Stimulated activated CD8-positive, alpha-beta memory T cell treated with anti-CD3 and anti-CD28 coated beads, Interleukin-15, amount 100 ng/mL, for 1 hour (primary cell): Measurements from ENCODE around the gene C11orf42.
"Not testable (repeated sequence)": the region's sequence is repeated elsewhere in the genome, so short reads cannot be mapped to it uniquely, and the experiment has no call there.

ENCODE experiments used
- DNase-seq: peaks from one replicate; pipeline ENCODE4 v3.0.0-alpha.2; 2020; ENCODE audit warnings: low read depth

The C11orf42 gene

DNA sequence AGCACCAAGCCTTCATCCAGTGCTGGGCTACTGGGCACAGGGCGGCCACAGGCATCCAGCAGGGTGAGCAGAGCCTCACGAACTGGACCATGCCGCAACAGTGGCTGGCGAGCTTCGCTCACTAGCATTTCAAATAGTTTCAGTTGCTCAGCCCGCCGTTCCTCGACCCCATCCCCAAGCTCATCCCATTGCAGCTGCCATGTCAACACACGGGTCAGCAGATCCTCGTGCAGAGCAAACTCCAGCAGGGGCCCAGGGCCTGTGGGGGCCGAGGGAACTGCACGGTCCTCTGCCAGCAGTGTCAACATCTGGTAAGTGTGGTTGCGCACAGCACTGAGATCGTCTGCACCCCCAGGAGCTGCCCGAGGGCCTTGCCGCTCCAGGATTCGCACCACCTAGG is 18.5 kb downstream of the C11orf42 start:
- DNase-seq, result no peak

DNA sequence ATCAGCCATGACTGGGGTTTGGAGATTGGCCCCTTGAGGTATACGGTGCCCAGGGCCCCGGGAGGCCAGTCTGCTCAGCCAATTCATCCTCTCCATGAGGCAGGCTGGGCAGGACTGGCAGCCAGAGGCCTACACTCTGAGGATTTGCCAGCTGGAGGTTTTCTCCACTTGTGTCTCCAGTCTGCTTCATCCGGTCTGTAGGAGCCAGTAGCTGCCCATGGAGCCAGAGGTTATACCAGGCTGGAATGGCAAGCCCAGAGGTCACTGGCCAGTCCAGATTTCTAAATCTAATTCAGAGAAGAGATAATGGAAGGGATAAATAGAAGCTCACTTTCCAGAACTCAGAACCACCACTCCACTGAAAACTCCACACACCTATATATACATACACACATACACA is 19.1 kb downstream of the C11orf42 start:
- DNase-seq, result no peak

DNA sequence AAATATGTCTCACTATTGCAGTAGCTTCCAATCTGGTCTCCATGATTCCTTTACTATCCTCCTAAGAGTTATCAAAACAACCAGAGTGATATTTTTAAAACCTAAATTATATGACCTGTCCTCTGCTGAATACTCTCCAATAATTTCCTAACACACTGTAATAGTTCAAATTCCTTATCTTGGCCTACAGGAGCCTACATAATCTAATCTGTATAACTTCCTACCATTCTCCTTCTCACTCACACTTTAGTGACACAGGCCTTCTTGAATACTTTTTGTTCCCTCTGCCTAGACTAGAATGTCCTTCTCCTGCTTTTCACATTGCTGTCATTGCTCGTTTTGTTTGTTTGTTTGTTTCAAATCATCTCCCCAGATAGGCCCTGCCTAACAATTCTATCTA is 19.7 kb downstream of the C11orf42 start:
- DNase-seq, result no peak

DNA sequence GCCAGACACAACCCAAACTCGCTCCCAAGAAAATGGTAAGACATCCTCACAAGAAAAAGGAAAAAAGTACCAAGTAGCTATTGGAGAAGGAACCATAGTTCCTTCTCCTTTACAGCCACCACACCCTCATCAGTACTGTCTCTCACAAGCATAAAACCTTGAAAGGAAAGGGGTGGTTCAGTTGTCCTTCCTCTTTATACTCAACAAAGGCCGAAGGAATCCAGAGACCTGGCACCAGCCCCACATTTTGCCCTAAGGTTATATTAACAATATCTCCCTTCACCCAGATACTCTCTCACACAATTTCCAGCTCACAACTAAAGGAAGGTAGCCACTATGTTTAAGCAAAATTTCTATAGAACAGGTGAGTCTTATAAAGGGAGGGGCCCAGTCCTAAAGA is 20.5 kb downstream of the C11orf42 start:
- no peak for DNase-seq

DNA sequence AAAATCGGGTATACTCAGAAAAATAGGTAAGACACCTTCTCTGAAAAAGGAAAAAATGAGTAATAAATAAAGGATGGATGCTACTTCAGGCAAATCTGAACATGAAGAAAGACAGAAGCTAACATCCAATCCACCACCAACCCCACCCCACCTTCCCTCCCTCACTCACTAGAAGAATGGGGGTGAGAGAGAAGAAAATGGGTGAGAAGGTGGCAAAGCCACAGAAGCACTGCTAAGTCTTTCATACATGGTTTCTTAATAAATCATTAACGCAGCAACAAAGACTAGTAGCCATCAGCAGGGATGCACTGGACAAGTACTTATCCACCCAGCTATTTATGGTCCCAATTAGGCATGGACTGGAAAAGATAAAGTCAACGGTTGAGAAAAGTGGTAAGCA is 23.2 kb downstream of the C11orf42 start:
- DNase-seq, result no peak

DNA sequence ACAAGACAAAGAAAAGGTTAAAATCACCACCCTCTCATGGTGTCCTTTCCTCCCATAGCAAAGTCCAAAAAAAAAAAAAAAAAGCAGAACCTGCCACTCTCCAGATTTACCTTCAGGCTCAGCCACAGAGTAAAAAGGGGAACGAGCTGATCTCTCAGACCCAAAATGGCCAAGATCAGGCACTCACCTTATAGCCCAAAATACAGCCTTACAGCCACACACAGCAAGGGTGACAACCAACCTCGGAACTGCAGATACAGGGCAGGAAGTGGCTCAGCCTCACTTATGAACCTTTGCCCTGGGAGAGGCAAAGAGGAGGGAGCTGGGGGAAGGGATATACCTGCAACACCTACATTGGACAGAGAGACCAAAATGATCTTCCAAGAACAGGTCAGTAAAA is 24.6 kb downstream of the C11orf42 start:
- DNase-seq, result no peak

DNA sequence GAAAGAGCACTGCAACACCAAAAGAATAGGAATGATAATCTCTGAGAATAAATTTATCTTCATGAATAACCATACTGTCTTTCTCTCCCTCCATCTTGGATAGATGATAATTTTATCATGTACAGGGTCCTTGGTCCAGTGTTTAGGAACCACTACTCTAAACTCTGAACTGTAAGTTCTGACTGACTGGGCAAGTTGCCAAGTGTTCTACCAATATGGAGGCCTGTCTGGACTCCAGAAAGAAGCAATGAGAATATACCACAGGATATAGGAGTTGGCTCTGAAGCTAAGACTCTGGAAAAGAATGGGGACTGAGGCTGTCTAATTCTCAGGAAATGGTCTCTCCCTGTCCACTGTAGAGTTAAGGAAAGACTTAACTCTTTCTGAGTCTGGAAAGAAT is 27.5 kb downstream of the C11orf42 start:
- no peak for DNase-seq

DNA sequence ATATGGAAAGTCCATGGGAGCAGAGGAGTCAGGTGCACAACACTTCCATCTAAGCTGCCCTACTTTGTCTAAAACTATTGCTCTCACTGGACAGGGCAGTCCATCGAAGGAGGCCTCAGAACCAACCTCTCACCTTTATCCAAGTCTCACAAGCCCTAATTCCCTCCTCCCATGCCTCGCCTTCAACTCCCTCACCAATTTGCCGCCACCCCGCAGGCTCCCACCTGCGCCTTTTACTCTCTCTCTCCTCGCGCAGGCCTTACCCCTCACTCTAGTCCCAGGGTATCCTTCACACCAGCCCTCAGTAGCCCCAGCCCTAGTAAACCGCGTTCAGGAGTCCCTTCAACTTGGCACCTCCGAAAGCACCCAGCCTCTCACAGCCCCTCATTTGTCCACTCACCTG is 28.6 kb downstream of the C11orf42 start:
- no peak for DNase-seq

DNA sequence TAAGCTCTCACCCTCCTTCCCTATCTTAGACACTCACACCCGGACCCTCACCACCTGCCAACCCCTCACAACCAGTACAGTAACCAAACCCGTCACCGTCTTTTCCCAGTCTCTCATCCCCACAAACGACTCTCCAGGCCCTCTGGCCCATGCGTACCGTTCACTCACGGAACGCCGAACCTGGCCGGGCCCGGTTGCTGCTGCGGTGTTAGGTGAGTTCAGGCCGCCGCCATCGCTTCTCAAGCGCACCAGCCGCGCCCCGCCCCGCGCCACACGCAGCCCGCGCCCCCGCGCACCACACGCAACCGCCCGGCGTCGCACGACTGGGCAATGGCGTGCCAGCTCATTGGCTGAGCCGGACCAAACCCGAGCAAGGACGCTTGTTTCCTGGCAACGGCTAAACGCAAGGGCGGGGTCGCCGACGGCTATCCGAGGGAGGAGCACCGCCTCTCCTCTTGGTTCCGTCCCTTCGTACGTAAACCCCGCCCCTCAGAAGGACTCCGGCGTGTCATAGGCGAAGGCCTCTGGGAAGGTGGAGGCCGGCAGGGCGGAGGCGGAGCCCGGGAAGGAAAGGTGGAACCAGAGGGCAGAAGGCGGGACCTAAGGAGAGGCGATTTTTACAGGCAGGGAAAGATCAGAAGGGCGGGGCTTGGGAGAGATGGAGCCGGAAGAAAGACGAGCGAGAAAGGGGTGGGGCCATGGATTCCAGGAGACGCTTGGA is 29.2 kb downstream of the C11orf42 start, which contains the start of gene FHIP1B:
Gene FHIP1B, minus strand, starts transcription at position 250 of the 721 bp plus-strand sequence. CDS start 10,120 bp downstream, outside the sequence.
- DNase-seq, result peak; percentile 97

DNA sequence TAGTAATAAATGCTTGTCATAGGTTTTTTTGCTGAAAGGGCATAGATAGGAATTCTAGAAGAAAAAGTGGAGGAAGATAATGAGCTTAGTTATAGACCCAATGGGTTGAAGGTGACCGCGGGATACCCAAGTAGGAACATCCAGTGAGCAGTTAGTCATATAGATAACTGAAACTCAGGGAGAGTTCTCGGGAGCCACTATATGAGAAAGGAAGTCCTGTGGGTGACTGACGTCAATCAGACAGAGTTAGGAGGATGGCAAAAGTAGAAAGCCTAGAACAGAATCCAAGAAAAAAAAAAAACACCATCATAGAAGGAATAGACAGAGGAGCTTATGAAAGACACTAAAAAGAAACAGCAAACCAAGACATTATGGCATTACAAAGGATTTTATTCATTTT is 31.9 kb downstream of the C11orf42 start:
- DNase-seq, result no peak

DNA sequence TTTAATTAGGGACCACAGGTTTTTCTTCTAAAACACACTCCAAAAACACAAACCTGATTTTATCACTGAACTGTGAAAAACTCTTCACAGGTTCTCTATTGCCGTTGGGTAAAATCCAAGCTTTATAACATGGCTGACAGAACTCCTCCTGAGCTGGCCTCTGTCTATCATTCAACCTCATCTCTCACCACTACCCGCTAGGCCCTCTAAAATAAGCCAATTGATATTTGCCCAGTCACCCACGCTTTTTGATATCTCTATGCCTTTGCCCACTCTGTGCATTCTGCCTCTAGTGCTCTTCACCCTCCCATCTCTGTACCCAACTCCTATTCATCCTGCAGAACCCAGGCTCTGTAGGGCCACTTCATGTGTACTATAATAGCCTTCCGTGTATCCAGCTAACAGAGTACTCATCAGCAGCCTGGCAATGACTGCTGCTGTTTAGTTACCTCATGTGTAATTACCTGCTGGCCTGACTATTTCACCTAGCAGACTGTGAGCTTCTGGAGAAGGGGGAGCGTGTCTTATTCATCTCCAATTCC is 32.5 kb downstream of the C11orf42 start:
- DNase-seq, result no peak

DNA sequence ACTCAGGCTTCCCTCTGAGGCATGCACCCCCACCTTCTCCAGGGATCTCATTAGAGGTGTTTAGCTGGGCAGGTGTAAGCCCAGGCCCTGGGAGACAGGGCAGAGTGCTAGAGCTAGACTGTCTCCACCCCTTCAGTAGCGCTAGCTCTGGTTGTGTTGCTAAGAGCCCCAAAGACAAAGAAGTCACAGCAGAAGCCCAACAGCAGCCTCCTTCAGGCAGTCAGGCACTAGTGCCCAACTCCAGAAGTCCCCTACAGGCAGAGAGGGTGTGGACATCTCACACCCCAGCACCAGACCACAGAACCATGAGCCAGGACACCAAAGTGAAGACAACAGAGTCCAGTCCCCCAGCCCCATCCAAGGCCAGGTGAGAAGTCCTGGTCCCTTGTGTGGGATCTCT is 33.5 kb downstream of the C11orf42 start, which contains the start of gene CNGA4:
Gene CNGA4, plus strand, starts transcription at position 188 of the 400 bp plus-strand sequence. Its CDS starts 118 bp downstream, at position 306.
- no peak for DNase-seq

DNA sequence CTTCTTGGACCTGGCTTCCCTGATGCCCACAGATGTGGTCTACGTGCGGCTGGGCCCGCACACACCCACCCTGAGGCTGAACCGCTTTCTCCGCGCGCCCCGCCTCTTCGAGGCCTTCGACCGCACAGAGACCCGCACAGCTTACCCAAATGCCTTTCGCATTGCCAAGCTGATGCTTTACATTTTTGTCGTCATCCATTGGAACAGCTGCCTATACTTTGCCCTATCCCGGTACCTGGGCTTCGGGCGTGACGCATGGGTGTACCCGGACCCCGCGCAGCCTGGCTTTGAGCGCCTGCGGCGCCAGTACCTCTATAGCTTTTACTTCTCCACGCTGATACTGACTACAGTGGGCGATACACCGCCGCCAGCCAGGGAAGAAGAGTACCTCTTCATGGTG is 34.8 kb downstream of the C11orf42 start:
- no peak for DNase-seq

DNA sequence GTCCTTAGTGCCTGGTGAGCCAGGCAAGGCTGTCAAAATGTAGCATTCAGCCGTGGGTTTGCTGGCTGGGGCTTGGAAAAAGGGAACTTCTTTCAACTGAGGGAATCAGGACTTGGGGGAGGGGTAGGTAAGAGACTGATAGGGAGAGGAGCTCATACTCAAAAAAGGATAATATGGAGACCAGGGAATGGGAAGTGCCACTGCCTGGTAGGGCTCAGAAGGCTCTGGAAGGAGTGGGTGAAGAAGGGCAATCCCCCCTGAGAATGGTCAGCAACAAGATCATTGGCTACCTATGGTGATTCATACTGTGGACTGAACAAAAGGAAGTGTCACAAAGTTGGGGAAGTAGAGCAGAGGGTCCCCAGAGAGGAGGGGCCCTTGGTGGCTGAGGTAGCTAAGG is 35.4 kb downstream of the C11orf42 start:
- no peak for DNase-seq

DNA sequence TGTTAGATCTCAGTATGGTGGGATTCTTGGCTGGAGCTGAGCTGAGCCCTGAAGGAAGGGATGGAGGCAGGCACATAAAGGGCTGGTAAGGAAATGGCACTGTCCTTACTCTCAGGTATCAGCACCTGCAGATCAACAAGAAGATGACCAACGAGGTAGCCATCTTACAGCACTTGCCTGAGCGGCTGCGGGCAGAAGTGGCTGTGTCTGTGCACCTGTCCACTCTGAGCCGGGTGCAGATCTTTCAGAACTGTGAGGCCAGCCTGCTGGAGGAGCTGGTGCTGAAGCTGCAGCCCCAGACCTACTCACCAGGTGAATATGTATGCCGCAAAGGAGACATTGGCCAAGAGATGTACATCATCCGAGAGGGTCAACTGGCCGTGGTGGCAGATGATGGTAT is 36.0 kb downstream of the C11orf42 start:
- no peak for DNase-seq

DNA sequence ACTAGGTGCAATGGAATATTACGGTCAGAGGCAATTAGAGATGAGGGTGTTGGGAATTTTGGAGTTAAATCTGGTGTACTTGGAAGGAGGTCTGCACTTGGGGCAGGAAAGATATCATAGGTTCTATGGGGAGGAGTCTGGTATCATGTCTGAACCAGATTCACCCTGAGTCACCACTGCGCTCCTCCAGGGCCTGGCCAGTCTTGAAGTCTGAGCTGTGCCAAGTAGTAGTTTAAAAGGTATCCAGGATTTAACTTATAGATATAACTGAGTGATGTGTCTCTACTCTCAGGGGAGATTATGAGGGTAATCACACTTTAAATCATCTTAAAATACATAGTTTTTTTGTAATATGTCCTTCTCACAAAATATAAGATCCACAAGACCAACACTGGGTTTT is 40.2 kb downstream of the C11orf42 start:
- no peak for DNase-seq

DNA sequence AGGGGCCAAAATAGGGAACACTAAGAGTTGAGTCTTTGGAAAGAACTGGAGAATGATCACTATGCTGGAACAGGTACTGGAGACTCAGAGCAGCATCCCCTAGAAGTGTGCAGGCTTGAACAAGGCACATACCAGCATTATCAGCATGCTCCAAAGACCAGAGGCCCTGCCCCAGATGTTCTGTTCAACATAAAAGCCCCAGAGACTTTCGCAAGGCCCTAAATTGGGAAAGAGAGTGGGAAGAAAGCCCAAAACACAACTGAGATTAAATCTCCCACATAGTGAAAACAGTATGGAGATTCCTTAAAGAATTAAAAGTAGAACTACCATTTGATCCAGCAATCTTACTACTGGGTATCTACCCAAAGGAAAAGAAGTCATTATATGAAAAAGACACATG is 42.9 kb downstream of the C11orf42 start:
- DNase-seq, result no peak

DNA sequence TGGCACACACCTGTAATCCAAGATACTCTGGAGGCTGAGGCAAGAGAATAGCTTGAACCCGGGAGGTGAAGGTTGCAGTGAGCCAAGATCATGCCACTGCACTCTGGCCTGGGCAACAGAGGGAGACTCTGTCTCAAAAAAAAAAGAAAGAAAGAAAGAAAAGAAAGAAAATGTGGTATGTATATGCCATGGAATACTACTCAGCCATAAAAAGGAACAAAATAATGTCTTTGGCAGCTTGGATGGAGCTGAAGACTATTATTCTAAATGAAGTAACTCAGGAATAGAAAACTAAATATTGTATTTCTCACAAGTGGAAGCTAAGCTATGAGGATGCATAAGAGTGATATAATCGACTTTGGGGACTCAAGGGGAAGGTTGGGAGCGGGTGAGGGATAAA is 43.5 kb downstream of the C11orf42 start:
- not testable (repeated sequence) for DNase-seq

DNA sequence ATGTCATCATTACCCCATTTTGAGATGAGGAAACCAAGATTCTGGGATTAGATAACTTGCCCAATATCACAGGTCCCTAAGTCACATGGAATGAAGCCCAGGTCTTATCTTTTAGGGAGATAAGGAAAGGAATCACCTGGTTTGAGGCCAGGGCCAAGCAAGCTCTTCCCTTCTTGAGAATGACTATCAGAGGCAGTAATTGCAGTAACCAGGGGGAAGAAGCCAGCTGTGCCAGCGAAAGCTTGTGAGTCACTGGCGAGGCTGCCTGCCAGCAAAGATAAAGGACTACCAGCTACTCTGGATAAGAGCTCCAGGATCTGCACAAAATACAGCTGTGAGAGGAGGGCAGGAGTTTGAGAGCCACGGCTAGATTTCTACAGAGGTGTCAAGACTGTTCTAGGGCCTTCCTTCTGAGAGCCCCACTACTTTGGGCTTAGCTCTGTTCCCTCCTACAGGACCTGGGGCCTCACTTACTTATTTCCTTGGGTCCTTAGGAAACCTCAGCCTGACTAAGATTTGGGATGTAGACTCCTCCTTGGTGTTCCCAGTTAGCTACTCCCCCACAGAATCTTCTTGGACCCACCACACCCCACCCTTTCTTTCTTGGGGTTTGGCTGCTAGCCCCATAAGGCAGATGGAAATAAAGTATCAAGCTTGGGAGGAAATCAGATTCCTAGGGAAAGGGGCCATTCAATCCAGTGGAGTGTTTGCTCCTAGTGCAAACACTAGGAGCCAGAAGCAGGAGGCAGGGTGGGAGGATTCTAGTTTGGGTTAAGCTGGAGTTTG is 44.6 kb downstream of the C11orf42 start:
- DNase-seq, result no peak

DNA sequence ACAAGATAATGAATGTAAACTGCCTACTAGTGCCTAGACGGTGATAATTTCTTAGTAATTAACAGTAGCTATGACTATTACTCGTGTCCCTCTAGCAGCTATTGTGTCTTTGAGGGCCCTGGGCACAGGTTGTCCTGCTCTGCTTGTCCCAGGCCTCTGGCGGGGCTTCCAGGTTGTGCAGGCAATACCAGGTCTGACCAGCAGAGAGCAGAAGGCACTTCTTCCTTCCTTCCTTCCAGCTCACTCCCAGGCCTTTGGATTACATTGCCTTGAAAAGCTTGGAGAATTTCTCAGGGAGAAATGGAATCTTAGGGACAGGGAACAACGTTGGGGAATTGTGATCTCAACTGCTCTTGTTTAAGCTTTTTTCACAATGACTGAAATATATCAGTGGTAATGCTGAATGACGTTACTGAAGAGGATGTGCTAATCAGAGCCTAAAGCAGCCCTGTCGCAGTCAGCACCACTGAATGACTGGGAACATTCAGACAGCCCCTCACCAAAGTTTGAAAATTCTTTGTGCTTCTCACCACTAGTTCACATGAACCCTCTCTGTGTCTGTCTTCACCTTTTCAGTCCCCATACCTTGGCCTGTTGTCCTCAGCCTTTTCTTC is 45.9 kb downstream of the C11orf42 start:
- no peak for DNase-seq

DNA sequence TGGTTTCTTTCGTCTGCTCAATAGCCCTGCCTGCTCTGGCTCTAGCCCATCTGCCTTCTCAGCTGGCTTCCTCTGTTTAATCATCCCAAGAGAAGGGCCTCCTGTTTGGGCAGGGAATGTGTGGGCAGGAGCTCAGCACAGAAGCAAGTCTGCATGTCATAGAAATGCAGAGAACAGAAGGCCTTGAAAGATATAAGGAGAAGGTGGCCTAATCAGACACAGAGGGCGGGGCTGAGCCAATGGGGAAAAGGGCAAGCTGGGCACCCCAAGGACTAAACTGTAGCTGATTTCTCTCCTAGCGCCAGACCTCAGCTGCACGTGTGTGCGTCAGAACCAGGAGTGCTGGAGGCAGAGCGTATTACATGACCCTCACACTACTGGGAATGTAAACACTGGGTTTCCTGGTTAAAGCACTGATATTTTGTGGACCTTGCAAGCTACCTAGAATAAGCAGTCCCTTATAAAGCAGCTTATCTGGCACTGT is 46.7 kb downstream of the C11orf42 start:
- DNase-seq, result no peak

DNA sequence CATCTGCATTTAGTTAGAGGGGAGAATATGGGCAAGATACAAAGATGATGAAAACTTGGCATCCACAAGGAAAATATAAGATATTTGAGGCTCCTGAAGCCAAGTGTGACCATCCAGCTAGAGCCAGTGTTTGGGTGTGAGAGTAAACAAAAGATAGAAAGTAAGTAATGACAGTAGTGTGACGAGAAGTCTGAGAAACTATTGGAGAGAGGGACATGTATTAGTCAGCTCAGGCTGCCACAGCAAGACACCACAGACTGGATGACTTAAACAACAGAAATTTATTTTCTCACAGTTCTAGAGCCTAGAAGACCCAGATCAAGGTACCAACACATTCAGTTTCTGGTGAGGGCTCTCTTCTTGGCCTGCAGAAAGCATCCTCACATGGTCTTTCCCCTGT is 47.8 kb downstream of the C11orf42 start:
- DNase-seq, result no peak

DNA sequence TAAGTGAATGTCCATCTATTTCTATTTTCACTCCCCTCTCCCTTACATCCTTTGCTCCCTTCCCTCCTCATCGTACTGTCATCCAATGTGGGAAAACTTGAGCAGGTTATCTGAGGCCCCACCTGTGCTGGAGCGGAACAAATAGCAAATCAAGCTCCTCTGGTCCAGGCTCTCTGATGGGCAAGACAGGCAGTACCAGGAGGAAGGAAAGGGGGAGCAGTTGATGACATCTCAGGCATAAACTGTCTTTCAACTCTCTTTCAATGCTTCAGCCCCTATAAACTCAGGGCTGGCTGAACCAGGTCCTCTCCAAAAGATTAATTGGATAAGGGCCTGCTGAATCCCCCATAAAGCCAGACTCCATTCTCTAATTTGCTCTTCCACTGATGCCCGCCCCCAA is 52.8 kb downstream of the C11orf42 start:
- no peak for DNase-seq
